DOHH2 (cell line): ENCODE measurements around the gene BPIFB2.

Experiments used
- H3F3A ChIP-seq: fragments of 200-600 bp; sonication (generic), shearing (Covaris generic); 2 replicates; pipeline ENCODE4 v1.6.0; 2016; ENCODE audit warnings: antibody characterized with exemption, mild to moderate bottlenecking; ENCODE audit not compliant: control insufficient read depth, insufficient read depth
- H3K27ac ChIP-seq: fragments of 200-600 bp; sonication (generic); 2 replicates; pipeline ENCODE4 v1.5.1; 2014; ENCODE audit warnings: low read depth, mild to moderate bottlenecking, low read length, moderate library complexity
- H3K27me3 ChIP-seq: fragments of 200-600 bp; sonication (generic); 2 replicates; pipeline ENCODE4 v1.6.1; 2014; ENCODE audit warnings: mild to moderate bottlenecking, low read length, mixed read lengths; ENCODE audit not compliant: control insufficient read depth
- H3K36me3 ChIP-seq: fragments of 200-600 bp; sonication (generic); 2 replicates; pipeline ENCODE4 v1.6.1; 2014; ENCODE audit warnings: mild to moderate bottlenecking, low read length, moderate library complexity, mixed read lengths; ENCODE audit not compliant: control insufficient read depth
- H3K4me1 ChIP-seq: fragments of 200-600 bp; sonication (generic); 2 replicates; pipeline ENCODE4 v1.6.1; 2014; ENCODE audit warnings: mild to moderate bottlenecking, low read length, mixed read lengths; ENCODE audit not compliant: control insufficient read depth
- H3K4me2 ChIP-seq: fragments of 200-600 bp; sonication (generic); 2 replicates; pipeline ENCODE4 v1.6.0; 2014; ENCODE audit warnings: mild to moderate bottlenecking, low read length, moderate library complexity
- H3K4me3 ChIP-seq: fragments of 200-600 bp; sonication (generic); 2 replicates; pipeline ENCODE4 v1.5.1; 2014; ENCODE audit warnings: mild to moderate bottlenecking, low read length, mixed read lengths
- H3K79me2 ChIP-seq: fragments of 200-600 bp; sonication (generic); 2 replicates; pipeline ENCODE4 v1.6.1; 2014; ENCODE audit warnings: mild to moderate bottlenecking, low read length, mixed read lengths; ENCODE audit not compliant: control insufficient read depth
- H3K9me2 ChIP-seq: fragments of 200-600 bp; sonication (generic); replicated peaks from 2 replicates; pipeline ENCODE4 v1.6.1; 2014; ENCODE audit warnings: mild to moderate bottlenecking, low read length, mixed read lengths; ENCODE audit not compliant: control insufficient read depth
- H3K9me3 ChIP-seq: fragments of 200-600 bp; sonication (generic); 2 replicates; pipeline ENCODE4 v1.6.1; 2014; ENCODE audit warnings: antibody characterized with exemption, low read length, mixed read lengths; ENCODE audit not compliant: control insufficient read depth, insufficient read depth
- H4K20me1 ChIP-seq: fragments of 200-600 bp; sonication (generic); 2 replicates; pipeline ENCODE4 v1.6.0; 2014; ENCODE audit warnings: low read depth, mild to moderate bottlenecking, antibody characterized with exemption, low read length, moderate library complexity; ENCODE audit not compliant: control insufficient read depth, insufficient read depth
- CTCF ChIP-seq: fragments of 200-600 bp; sonication (generic); IDR thresholded peaks from one replicate; pipeline ENCODE4 v1.5.1; 2014; ENCODE audit warnings: antibody characterized with exemption, mild to moderate bottlenecking, low read depth, low read length; ENCODE audit not compliant: poor library complexity, severe bottlenecking
- EZH2phosphoT487 ChIP-seq: fragments of 200-600 bp; sonication (generic); IDR thresholded peaks from 2 replicates; pipeline ENCODE4 v1.6.1; 2017; ENCODE audit warnings: borderline replicate concordance, mild to moderate bottlenecking, antibody characterized with exemption, low read length, moderate library complexity, mixed read lengths

The BPIFB2 gene

DNA sequence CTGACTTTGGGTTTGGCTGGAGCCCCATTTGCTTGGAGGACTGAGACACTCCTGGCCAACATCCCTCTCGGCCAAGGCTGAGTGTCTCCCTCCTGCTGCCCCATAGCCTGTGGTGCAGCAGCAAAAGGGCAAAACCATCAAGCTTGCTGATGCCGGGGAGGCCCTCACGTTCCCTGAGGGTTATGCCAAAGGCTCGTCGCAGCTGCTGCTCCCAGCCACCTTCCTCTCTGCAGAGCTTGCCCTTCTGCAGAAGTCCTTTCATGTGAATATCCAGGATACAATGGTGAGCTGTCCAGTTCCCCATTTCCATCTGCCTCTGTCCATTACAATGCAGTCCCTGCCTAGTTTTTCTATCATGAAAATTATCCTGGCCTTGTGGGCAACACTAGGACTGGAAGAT lies 30.0 kb downstream of the BPIFB2 start:
- no peak for TF ChIP-seq CTCF
- no peak for TF ChIP-seq EZH2phosphoT487
- Histone ChIP-seq H3K36me3 (no peaks in the 10 kb centered on the region), H3K27me3 (0 out of 2 replicates have a peak, but pooled peaks cover 2% of the 10 kb centered on the region)

GRCh38 chr20:33038243-33038642 lies 30.7 kb downstream of the BPIFB2 start:
- Histone ChIP-seq H3K36me3 (no peaks in the 10 kb centered on the region), H4K20me1 (no peaks in the 10 kb centered on the region), H3K4me2 (no peak overlapping the region), H3K9me3 (no peaks in the 10 kb centered on the region), H3K9me2 (no peaks in the 10 kb centered on the region), H3K79me2 (no peaks in the 10 kb centered on the region), H3K27ac (no peak overlapping the region), H3K4me3 (no peak overlapping the region), H3K27me3 (0 out of 2 replicates have a peak, but pooled peaks cover 2% of the 10 kb centered on the region), H3F3A (no peaks in the 10 kb centered on the region), H3K4me1 (no peaks in the 10 kb centered on the region)
- no peak for TF ChIP-seq CTCF
- no peak for TF ChIP-seq EZH2phosphoT487

More for the DNA sequence above, 30.0 kb downstream of the BPIFB2 start:
- H3K27ac ChIP-seq, result no peak overlapping the region
- H3K9me2 ChIP-seq, result no peaks in the 10 kb centered on the region
- H3K9me3 ChIP-seq, result no peaks in the 10 kb centered on the region
- no peaks in the 10 kb centered on the region for H4K20me1 ChIP-seq
- no peaks in the 10 kb centered on the region for H3K79me2 ChIP-seq
- H3K4me2 ChIP-seq, result no peak overlapping the region
- no peaks in the 10 kb centered on the region for H3F3A ChIP-seq
- no peaks in the 10 kb centered on the region for H3K4me1 ChIP-seq
- no peak overlapping the region for H3K4me3 ChIP-seq

- Histone ChIP-seq H3F3A (no peaks in the 10 kb centered on the region), H3K27me3 (0 out of 2 replicates have a peak, but pooled peaks cover 2% of the 10 kb centered on the region), H3K9me2 (no peaks in the 10 kb centered on the region), H4K20me1 (no peaks in the 10 kb centered on the region), H3K4me2 (no peak overlapping the region), H3K4me1 (no peaks in the 10 kb centered on the region), H3K79me2 (no peaks in the 10 kb centered on the region), H3K36me3 (no peaks in the 10 kb centered on the region), H3K27ac (no peak overlapping the region), H3K4me3 (no peak overlapping the region), H3K9me3 (no peaks in the 10 kb centered on the region; the same call in 1 of the 2 replicates)
- no peak for TF ChIP-seq EZH2phosphoT487
- TF ChIP-seq CTCF, result no peak
These were observed 34.9 kb downstream of the BPIFB2 start for GRCh38 chr20:33042430-33042829.
